GM20000 (cell line): ENCODE results near the gene ASB2.

Experiments
- DNase-seq: peaks from one replicate; pipeline ENCODE4 v3.0.0; 2012; ENCODE audit warnings: low spot score
- TF ChIP-seq, protein P1 (sequence below): IDR thresholded peaks from 2 replicates; pipeline ENCODE4 v1.5.1; 2012; ENCODE audit warnings: mild to moderate bottlenecking, control low read depth; ENCODE audit errors: extremely low read depth, missing control alignments

Gene ASB2

DNA sequence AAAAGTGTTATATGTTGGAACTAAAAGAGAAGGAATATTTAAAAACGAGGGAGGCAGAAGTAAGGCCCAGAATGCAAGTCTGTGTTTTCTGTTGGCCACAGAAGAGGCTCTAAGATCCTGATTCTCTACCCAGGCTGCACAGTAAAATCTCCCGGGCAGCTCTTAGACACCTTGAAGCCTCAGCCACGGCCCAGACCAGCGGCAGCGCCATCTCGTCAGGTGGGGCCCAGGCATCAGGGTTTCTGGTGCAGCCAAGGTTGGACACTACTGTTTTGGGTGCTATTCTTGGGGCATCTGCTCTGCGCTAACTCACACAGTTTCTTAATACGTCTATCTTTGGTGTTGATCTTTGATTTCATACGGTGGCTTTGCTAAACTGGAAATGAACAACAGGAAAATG lies 32.4 kb downstream of the ASB2 start:
- TF ChIP-seq, protein P1, sequence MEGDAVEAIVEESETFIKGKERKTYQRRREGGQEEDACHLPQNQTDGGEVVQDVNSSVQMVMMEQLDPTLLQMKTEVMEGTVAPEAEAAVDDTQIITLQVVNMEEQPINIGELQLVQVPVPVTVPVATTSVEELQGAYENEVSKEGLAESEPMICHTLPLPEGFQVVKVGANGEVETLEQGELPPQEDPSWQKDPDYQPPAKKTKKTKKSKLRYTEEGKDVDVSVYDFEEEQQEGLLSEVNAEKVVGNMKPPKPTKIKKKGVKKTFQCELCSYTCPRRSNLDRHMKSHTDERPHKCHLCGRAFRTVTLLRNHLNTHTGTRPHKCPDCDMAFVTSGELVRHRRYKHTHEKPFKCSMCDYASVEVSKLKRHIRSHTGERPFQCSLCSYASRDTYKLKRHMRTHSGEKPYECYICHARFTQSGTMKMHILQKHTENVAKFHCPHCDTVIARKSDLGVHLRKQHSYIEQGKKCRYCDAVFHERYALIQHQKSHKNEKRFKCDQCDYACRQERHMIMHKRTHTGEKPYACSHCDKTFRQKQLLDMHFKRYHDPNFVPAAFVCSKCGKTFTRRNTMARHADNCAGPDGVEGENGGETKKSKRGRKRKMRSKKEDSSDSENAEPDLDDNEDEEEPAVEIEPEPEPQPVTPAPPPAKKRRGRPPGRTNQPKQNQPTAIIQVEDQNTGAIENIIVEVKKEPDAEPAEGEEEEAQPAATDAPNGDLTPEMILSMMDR, result no peak
- DNase-seq, result no peak

DNA sequence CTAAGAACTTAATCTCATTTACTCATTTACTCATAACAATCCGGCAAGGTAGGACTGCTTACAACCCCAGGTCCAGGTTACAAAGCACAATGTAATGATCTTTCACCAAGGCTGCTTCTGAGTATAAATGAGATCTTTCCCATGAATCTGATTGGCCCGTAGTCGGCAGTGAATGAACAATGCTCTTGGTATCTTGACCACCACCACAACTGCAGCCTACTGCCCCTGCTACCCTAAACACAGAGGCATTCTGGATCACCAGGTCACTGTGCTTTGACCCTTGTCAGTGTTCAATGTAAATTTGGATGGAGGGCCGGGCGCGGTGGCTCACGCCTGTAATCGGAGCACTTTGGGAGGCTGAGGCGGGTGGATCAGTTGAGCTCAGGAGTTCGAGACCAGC lies 33.3 kb downstream of the ASB2 start:
- TF ChIP-seq, protein P1, result no peak
- no peak for DNase-seq

DNA sequence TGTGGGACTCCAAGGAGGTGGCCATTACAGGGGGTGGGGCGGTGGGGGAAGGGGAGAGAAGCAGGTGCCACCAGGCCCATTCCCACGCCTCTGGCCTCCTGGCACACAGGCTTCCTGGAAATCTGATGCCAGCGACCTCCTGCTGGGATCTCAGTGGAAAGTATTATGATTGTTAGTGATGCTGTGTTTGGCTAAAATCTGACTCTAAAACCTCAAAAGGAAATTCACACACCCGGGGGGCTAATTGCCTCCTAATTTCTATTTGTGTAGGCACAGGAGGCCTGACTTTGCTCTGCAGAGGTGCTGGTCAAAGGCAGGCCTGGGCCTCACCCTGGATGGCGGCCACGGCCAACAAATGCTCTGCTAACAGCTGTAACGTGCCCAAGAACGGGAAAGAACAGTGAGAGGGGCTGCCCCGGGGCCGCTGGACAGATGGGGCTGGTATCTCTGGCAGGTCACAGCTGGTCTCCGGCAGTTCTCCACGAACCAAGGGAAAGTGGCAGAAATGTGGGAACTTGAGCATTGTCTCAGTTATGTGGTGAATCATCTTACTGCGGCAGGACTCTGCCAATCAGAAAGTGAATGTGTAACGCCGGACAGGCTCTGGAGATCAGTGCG lies 35.0 kb downstream of the ASB2 start:
- no peak for DNase-seq
- TF ChIP-seq, protein P1, result no peak

DNA sequence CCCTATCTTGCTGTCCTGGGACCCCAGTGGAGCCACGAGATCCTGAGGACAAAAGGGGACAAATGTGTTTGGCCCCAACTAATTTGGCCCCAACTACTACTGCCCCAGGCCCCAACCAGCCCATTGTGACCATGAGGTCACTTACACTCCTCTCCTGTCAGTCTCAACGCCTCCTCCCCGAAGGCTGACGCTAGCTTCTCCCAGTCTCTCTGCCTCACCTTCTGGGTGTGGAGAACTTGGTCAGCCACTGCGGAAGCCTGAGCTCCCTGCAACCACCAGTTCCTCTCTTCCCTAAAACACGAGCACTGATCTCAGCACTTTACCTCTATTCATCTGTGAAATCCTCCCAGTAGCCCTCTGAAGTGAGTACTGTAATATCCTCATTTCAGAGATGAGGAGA lies 35.9 kb downstream of the ASB2 start:
- TF ChIP-seq, protein P1, result no peak

GRCh38 chr14:93939304-93940229 lies 36.8 kb downstream of the ASB2 start:
- peak; percentile 94 for DNase-seq

More for the DNA sequence above, 35.9 kb downstream of the ASB2 start:
- no peak for DNase-seq

DNA sequence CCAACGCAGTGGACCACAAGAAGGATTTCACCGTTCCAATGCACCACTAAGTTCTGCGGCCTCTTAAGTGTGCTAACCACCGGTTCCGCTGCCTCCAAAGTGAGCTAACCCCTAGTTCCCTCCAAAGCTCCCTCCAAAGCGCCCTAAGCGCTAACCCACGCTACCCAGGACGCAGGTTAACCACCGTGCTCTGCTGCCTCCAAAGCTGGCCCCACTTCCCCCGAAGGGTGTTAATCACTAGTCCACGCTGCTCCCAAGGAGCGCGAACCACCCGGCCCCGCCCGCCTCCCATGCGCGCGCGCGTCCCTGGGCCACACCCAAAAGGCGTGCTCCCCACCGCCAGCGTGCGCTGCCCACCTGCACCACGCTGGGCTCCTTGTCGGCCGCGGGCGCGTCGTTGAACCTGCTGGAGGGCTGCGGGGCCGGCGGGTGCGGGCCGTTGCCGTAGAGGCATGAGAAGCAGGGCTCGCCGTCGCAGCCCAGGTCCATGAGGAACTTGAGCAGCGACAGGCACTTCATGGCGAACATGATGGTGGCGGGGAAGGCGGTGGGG lies 37.5 kb downstream of the ASB2 start:
- DNase-seq, result no peak
- TF ChIP-seq, protein P1, result no peak

More at GRCh38 chr14:93939304-93940229, 36.8 kb downstream of the ASB2 start:
- TF ChIP-seq, protein P1, result peak; percentile 95

- no peak for DNase-seq
- TF ChIP-seq, protein P1, result no peak
Measured at GRCh38 chr14:93937519-93937918, 38.9 kb downstream of the ASB2 start.
